Large intestine (tissue), 3 donors: Measurements from ENCODE around the gene MAOA. TPM values are rescaled to one million over a fixed set of nuclear protein-coding genes. Genes with fewer than 3 reads are reported as not detected.
A peak's percentile ranks its signal among the peaks of the same experiment; 100 is the strongest.

ENCODE experiments used
- DNase-seq, 2 donors: peaks; one replicate each; pipeline versions ENCODE4 v3.0.0 to v3.0.0-alpha.2; 2013
- H3K27ac ChIP-seq: one replicate; pipeline ENCODE4 v1.5.1; 2013; ENCODE audit warnings: low read length
- H3K27me3 ChIP-seq: 2 replicates; pipeline ENCODE4 v1.6.1; 2013; ENCODE audit warnings: low read length; ENCODE audit not compliant: control insufficient read depth, insufficient read depth
- H3K36me3 ChIP-seq: 2 replicates; pipeline ENCODE4 v1.6.1; 2013; ENCODE audit warnings: low read length; ENCODE audit not compliant: control insufficient read depth, insufficient read depth
- H3K4me1 ChIP-seq: one replicate; pipeline ENCODE4 v1.6.1; 2013; ENCODE audit warnings: low read length; ENCODE audit not compliant: control insufficient read depth, insufficient read depth
- H3K4me3 ChIP-seq: one replicate; pipeline ENCODE4 v1.5.1; 2013; ENCODE audit warnings: low read length
- H3K9me3 ChIP-seq: one replicate; pipeline ENCODE4 v1.6.1; 2013; ENCODE audit warnings: mild to moderate bottlenecking, low read depth, low read length, moderate library complexity; ENCODE audit not compliant: control insufficient read depth
- WGBS: methylation state at CpG from one replicate; pipeline ENCODE4 v1.1.5; 2013; ENCODE audit warnings: low lambda C conversion rate; ENCODE audit not compliant: insufficient coverage; 5-methylcytosine and 5-hydroxymethylcytosine counted together
- polyA plus RNA-seq: library from polyadenylated mRNA; unstranded; fragments of 120-200 nt; gene quantifications from one replicate; pipeline ENCODE4 v1.2.1, GENCODE V29; 2013

The MAOA gene
- polyA plus RNA-seq, 1 donor: 94.7 TPM

GRCh38 chrX:43679778-43680177 is 23.7 kb downstream of the MAOA start:
- no peaks in the 10 kb centered on the region for H3K9me3 ChIP-seq
- DNase-seq: no peak
- peaks cover 8% of the 10 kb centered on the region for H3K4me1 ChIP-seq
- H3K4me3 ChIP-seq: no peak overlapping the region
- no CpG with 5 or more reads among the region's 2 CpGs for WGBS
- peaks cover under 1% of the 10 kb centered on the region for H3K36me3 ChIP-seq
- no peak overlapping the region for H3K27ac ChIP-seq
- no peaks in the 10 kb centered on the region for H3K27me3 ChIP-seq

- Histone ChIP-seq H3K4me3 (no peak overlapping the region), H3K9me3 (no peaks in the 10 kb centered on the region), H3K36me3 (peaks cover 10% of the 10 kb centered on the region), H3K4me1 (peaks cover 3% of the 10 kb centered on the region), H3K27ac (no peak overlapping the region), H3K27me3 (no peaks in the 10 kb centered on the region)
- DNase-seq: no peak
These were observed 26.6 kb downstream of the MAOA start for GRCh38 chrX:43682726-43683125.

- Histone ChIP-seq H3K27ac (no peak overlapping the region), H3K36me3 (peaks cover 10% of the 10 kb centered on the region), H3K4me1 (no peaks in the 10 kb centered on the region), H3K9me3 (no peaks in the 10 kb centered on the region), H3K27me3 (no peaks in the 10 kb centered on the region), H3K4me3 (no peak overlapping the region)
- DNase-seq: no peak
- WGBS: no CpG with 5 or more reads among the region's 2 CpGs
These were observed 29.1 kb downstream of the MAOA start for GRCh38 chrX:43685221-43685620.

DNA sequence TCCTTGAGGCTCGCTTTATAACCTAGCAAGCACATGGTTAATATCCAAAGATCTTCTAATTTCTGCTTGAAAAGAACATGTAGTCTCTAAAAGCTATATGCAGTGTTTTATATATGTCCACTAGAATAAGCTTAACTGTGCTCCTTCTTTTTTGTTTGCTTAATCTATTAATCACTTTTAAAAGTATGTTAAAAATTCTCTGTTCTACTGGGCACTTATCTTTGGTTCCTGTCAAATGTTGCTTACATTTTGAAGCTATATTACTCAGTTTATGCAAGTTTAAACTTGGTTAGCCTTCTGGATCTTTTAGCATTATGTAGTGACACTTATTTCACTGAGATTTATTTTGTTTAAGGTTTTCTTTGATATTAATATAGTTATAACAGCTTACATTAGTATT is 32.5 kb downstream of the MAOA start:
- H3K36me3 ChIP-seq: peaks cover 12% of the 10 kb centered on the region
- no peak for DNase-seq
- peaks cover 5% of the 10 kb centered on the region for H3K4me1 ChIP-seq
- no peak overlapping the region for H3K27ac ChIP-seq
- no peaks in the 10 kb centered on the region for H3K27me3 ChIP-seq
- no peaks in the 10 kb centered on the region for H3K9me3 ChIP-seq
- H3K4me3 ChIP-seq: no peak overlapping the region
- WGBS: no CpG with 5 or more reads among the region's 1 CpG

GRCh38 chrX:43693602-43694406 is 37.7 kb downstream of the MAOA start:
- no peaks in the 10 kb centered on the region for H3K9me3 ChIP-seq
- H3K27ac ChIP-seq: peak overlapping the region; percentile 55
- no CpG with 5 or more reads among the region's 3 CpGs for WGBS
- peaks cover 17% of the 10 kb centered on the region for H3K4me1 ChIP-seq
- peak in 1 of 2 donors; percentile 33 for DNase-seq
- peaks cover 11% of the 10 kb centered on the region for H3K36me3 ChIP-seq
- no peaks in the 10 kb centered on the region for H3K27me3 ChIP-seq
- no peak overlapping the region for H3K4me3 ChIP-seq

DNA sequence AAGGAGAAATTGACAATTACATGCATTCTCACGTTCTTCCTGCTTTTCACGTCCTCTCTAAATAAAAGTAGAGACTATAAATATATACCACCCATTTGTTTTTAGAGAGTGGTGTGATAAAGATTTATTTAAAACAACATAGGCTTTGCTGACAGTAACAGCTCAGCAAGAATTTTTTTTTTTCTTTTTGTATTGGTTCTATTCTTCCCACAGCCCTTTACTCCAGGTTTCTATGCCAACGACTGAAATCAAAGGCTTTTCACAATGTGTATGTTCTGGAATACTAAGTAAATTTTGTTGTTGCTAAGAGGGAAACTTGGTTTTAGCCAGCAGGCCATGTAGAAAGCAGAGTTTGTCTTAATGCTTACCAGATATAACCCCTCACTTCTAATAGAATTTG is 43.4 kb downstream of the MAOA start:
- H3K27ac ChIP-seq: no peak overlapping the region
- no peak overlapping the region for H3K4me3 ChIP-seq
- H3K9me3 ChIP-seq: no peaks in the 10 kb centered on the region
- no peak for DNase-seq
- peaks cover 28% of the 10 kb centered on the region for H3K4me1 ChIP-seq
- no peaks in the 10 kb centered on the region for H3K27me3 ChIP-seq
- WGBS: 80% methylated on average over 1 of the region's 3 CpGs
- peaks cover 9% of the 10 kb centered on the region for H3K36me3 ChIP-seq

- Histone ChIP-seq H3K9me3 (no peaks in the 10 kb centered on the region), H3K27me3 (no peaks in the 10 kb centered on the region), H3K27ac (peak overlapping the region; percentile 51), H3K36me3 (no peaks in the 10 kb centered on the region), H3K4me3 (no peak overlapping the region), H3K4me1 (peaks cover 24% of the 10 kb centered on the region)
- WGBS: no CpG with 5 or more reads among the region's 2 CpGs
- DNase-seq: peak in 1 of 2 donors; percentile 69
These were observed 46.0 kb downstream of the MAOA start for GRCh38 chrX:43702079-43702524.

- Histone ChIP-seq H3K9me3 (no peaks in the 10 kb centered on the region), H3K4me1 (peaks cover 24% of the 10 kb centered on the region), H3K36me3 (no peaks in the 10 kb centered on the region), H3K4me3 (no peak overlapping the region), H3K27ac (peak overlapping the region; percentile 51), H3K27me3 (no peaks in the 10 kb centered on the region)
- no CpG with 5 or more reads among the region's 2 CpGs for WGBS
- peak in 1 of 2 donors; percentile 13 for DNase-seq
These were observed 46.6 kb downstream of the MAOA start for GRCh38 chrX:43702660-43703059.

DNA sequence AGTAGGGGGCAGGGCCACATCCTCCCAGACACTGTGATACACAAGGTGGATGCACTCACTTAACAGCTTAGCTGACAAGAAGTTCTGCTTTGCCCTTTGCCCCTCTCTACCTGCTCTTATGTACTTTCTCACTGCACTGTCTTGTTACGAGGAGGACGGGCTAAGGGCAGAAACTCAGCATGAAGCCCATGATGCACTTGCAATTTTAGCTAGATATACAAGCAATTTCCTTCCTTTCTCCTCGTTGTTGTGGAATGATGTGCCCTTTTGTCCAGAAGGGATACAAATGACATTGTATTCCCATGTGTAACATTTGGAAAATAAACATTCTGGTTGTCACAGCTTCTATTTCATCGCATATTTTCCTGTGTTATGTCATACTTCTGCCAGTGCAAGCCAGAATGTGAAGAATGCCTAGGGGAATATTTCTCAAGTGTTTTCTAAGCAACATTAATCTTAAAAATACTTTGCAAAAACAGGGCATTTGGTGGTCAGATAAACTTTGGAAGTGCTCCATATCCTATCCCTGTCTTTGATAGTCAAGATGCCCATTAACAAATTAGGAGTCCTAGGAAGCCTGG is 47.2 kb downstream of the MAOA start:
- no peaks in the 10 kb centered on the region for H3K9me3 ChIP-seq
- H3K27me3 ChIP-seq: no peaks in the 10 kb centered on the region
- peak overlapping the region; percentile 51 for H3K27ac ChIP-seq
- WGBS: 40% methylated on average over 1 of the region's 4 CpGs
- H3K4me1 ChIP-seq: peaks cover 31% of the 10 kb centered on the region
- no peaks in the 10 kb centered on the region for H3K36me3 ChIP-seq
- H3K4me3 ChIP-seq: no peak overlapping the region
- DNase-seq: peak; percentile 48 to 74

DNA sequence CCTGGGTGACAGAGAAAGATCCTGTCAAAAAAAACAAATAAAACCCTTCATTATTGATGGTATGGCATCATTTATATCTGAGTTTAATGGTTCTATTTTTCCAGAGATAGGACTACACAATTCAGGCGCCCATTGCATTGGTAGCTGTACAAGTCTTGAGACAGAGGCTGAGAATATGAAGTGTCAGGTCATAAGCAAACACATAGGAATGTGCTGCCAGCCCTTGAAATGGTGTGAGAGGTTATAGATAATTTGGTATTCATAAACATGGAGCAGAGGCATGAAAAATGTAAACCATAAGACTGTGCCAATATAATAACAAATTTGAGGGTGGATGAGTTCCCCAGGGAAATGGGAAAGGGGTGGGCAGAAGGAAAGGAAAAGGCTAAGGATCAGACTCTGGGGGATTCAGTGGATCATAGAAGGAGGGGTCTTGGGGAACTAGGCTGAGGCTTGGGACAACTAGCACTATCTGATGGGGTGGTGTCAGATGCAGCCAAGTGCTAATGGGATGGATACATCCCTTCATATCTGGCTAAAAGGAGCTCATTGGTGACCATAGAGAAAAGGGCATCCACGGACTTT is 50.8 kb downstream of the MAOA start:
- WGBS: no CpG with 5 or more reads among the region's 2 CpGs
- Histone ChIP-seq H3K9me3 (no peaks in the 10 kb centered on the region), H3K36me3 (no peaks in the 10 kb centered on the region), H3K27ac (no peak overlapping the region), H3K4me1 (peaks cover 24% of the 10 kb centered on the region), H3K27me3 (no peaks in the 10 kb centered on the region), H3K4me3 (no peak overlapping the region)
- no peak for DNase-seq
